GM12873 (cell line): ENCODE measurements around the gene TSPYL6.

ENCODE experiments used
- CTCF ChIP-seq: IDR thresholded peaks from 2 replicates; pipeline ENCODE4 v1.5.1; 2012; ENCODE audit warnings: low read depth, mild to moderate bottlenecking, moderate library complexity, low read length, control low read depth; ENCODE audit not compliant: insufficient read depth; ENCODE audit errors: missing control alignments

TSPYL6 gene

DNA sequence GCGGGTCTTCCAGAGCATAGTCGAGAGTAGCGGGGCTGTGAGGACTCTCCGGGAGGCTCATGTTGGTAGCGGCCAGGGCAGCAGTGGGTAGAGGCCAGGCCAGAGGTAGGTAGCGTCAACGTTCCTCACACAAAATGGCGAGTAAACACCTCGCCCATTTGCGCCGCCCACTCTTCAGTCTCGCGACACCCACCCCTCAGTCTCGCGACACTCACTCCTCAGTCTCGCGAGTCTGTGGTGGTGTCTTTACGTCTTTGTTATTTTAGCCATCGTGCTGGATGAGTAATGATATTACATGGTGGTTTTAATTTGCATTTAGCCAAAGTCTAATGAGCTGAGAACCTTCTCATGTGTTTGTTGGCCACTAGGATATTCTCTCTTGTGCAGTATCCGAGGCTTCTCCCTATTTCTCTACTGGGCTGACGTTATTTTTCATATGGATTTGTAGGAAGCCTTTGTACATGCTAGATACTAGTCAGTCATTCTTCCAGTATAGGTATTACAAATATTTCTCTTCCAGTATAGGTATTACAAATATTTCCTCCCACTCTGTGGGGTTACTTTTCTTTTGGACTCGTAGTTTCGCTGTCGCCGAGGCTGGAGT lies at the start of gene TSPYL6:
TSS of gene TSPYL6 (minus strand) at position 139 of the 604 bp plus-strand sequence. CDS start at position 61, 78 bp downstream.
- TF ChIP-seq CTCF, result no peak

DNA sequence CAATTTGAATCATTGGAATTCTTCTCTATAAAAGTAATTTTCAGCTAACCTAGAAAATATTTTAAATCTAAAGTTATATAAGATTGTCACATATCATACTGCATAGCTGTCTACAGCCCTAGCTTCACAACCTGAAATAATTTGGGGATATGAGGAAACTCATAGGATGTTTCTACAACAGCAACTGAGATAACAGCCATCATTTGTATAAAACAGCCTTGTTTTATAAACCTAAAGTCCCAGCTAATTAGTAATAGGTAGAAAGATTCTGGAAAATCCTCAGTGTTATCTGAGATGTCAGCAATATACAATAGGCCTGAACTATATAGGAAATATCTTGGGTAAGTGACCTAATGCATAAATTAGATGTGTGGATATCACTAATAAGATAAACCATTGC lies 47.6 kb upstream of the TSPYL6 start:
- no peak for TF ChIP-seq CTCF

- TF ChIP-seq CTCF, result no peak
Observed at GRCh38 chr2:54298514-54298913, 42.5 kb upstream of the TSPYL6 start.

GRCh38 chr2:54295911-54296310 lies 39.9 kb upstream of the TSPYL6 start:
- TF ChIP-seq CTCF, result no peak

DNA sequence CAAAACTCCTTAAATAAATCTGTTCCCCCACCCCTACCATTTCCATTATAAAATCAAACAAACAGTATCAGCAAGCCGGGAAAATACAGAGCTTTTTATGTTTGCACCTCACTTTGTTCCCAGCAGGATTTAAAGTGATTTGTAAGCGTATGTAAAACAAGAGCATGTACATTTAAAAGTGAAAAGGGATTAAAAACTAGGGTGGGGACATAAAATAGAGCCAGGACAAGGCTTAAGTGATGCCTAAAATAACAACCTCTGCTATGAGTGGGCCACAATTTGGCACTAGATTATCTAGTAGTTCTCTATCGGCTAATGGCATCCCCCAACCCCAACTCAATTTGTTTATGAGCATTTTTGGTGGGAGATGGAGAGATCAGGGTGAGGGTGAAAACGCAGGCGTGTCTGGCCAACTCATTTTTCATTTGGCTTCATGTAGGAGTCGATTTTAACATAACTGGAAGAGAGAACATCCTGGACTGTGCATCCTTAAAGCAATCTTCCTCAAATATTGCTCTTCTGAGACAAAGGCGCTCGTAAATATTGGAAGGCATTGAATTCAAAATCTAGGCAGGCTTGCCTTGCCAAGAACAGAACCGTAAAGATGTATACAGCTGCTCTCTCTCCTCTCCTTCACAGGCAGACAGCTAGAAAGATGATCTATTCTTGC lies 34.5 kb upstream of the TSPYL6 start:
- no peak for TF ChIP-seq CTCF

- TF ChIP-seq CTCF, result no peak
Observed at GRCh38 chr2:54289917-54290316, 33.9 kb upstream of the TSPYL6 start.

- TF ChIP-seq CTCF, result no peak
Observed at GRCh38 chr2:54287532-54287931, 31.5 kb upstream of the TSPYL6 start.
